Lower leg skin (tissue), 4 donors: ENCODE data around the gene COL4A4. TPM values are rescaled to one million over a fixed set of nuclear protein-coding genes. Genes with fewer than 3 reads are reported as not detected.

Source experiments
- DNase-seq, 2 donors: peaks; one replicate each; pipeline ENCODE4 v3.0.0-alpha.2; 2019; ENCODE audit warnings: low spot score in 2 of 2
- H3K4me3 ChIP-seq: fragments of 200-600 bp; sonication (generic); 2 replicates; pipeline ENCODE4 v1.5.1; 2017; ENCODE audit warnings: mild to moderate bottlenecking, low read depth; ENCODE audit not compliant: poor library complexity, severe bottlenecking
- CTCF ChIP-seq, 3 donors: fragments of 450-650 bp; IDR thresholded peaks; one replicate each; pipeline ENCODE4 v1.5.1; 2016; ENCODE audit warnings: antibody characterized with exemption in 3 of 3, mild to moderate bottlenecking in 3 of 3, moderate library complexity in 2 of 3
- POLR2A ChIP-seq, 2 donors: fragments of 450-650 bp; IDR thresholded peaks; one replicate each; pipeline ENCODE4 v1.6.1; 2016 to 2017; ENCODE audit warnings: antibody characterized with exemption in 2 of 2, mild to moderate bottlenecking in 1 of 2, moderate library complexity in 1 of 2
- WGBS, 2 donors: methylation state at CpG; one replicate each; pipeline ENCODE4 v1.1.5; 2018; 5-methylcytosine and 5-hydroxymethylcytosine counted together
- intact Hi-C: fragments of 100-400 bp; cut with DNase I; formaldehyde crosslinking; loops from one replicate; pipeline ENCODE4 v1.15.0; 2023; ENCODE audit warnings: low total_unique reads
- total RNA-seq, 4 donors: library from RNA; depleted of rRNA; stranded (reverse); fragments of >200 nt; gene quantifications; one replicate each; pipeline ENCODE4 v1.1.0, GENCODE V29; 2016

Gene COL4A4
- total RNA-seq, 4 donors from 2014 or later = 0.04 to 0.58 (median 0.18) TPM

GRCh38 chr2:226965376-226965775, 198.6 kb downstream of the COL4A4 start:
- DNase-seq = no peak
- no peak overlapping the region for H3K4me3 ChIP-seq
- intact Hi-C loops = no loop called here
- TF ChIP-seq POLR2A (IDR thresholded peaks at IDR 0.05) = no peak
- TF ChIP-seq CTCF (IDR thresholded peaks at IDR 0.05) = no peak
- 93 to 96% methylated on average over 1 of the region's 1 CpG for WGBS, 2 donors

- DNase-seq = no peak
- 38 to 43% methylated on average over 1 of the region's 1 CpG for WGBS, 2 donors
- no peak overlapping the region for H3K4me3 ChIP-seq
- intact Hi-C loops = no loop called here
- TF ChIP-seq POLR2A (IDR thresholded peaks at IDR 0.05) (no peak), CTCF (IDR thresholded peaks at IDR 0.05) (no peak)
Observed at GRCh38 chr2:226963528-226963927, 200.5 kb downstream of the COL4A4 start.

GRCh38 chr2:226962176-226962773, 201.7 kb downstream of the COL4A4 start:
- intact Hi-C loops = no loop called here
- no peak for DNase-seq
- no peak overlapping the region for H3K4me3 ChIP-seq
- TF ChIP-seq POLR2A (IDR thresholded peaks at IDR 0.05) (no peak), CTCF (IDR thresholded peaks at IDR 0.05) (no peak)
- WGBS, 2 donors = 49 to 59% methylated on average over 3 of the region's 3 CpGs

- DNase-seq = no peak
- intact Hi-C loops = no loop called here
Observed at GRCh38 chr2:226959418-226959817, 204.6 kb downstream of the COL4A4 start.

GRCh38 chr2:226956659-226957058, 207.3 kb downstream of the COL4A4 start:
- intact Hi-C loops = no loop called here
- WGBS, 2 donors = 48 to 60% methylated on average over 1 of the region's 1 CpG
- no peak for TF ChIP-seq CTCF (IDR thresholded peaks at IDR 0.05)
- TF ChIP-seq POLR2A (IDR thresholded peaks at IDR 0.05) = no peak
- no peak overlapping the region for H3K4me3 ChIP-seq
- no peak for DNase-seq

More at GRCh38 chr2:226959418-226959817, 204.6 kb downstream of the COL4A4 start:
- no peak overlapping the region for H3K4me3 ChIP-seq
- TF ChIP-seq POLR2A (IDR thresholded peaks at IDR 0.05) = no peak
- TF ChIP-seq CTCF (IDR thresholded peaks at IDR 0.05) = no peak
- 89% methylated on average over 1 of the region's 1 CpG for WGBS, 2 donors

GRCh38 chr2:226953826-226954225, 210.2 kb downstream of the COL4A4 start:
- 91 to 94% methylated on average over 6 of the region's 6 CpGs for WGBS, 2 donors
- intact Hi-C loops = no loop called here
- DNase-seq = no peak
- H3K4me3 ChIP-seq = no peak overlapping the region
- TF ChIP-seq CTCF (IDR thresholded peaks at IDR 0.05) = no peak
- no peak for TF ChIP-seq POLR2A (IDR thresholded peaks at IDR 0.05)
